Measurements from ENCODE around the gene SIRT7. TPM values are rescaled to one million over a fixed set of nuclear protein-coding genes. Genes with fewer than 3 reads are reported as not detected.

Gene SIRT7
- total RNA-seq, 6 donors from 2014 or later, result 35.7 to 87.0 (median 39.7) TPM

- Histone ChIP-seq H3K9me3 (no peaks in the 10 kb centered on the region), H3K4me3 (no peak overlapping the region), H3K27me3 (no peaks in the 10 kb centered on the region), H3K36me3 (peaks cover 0 to 65% (median 49%) of the 10 kb centered on the region in 4 donors), H3K4me1 (peaks cover 12 to 22% (median 14%) of the 10 kb centered on the region in 4 donors), H3K27ac (no peak overlapping the region)
- ATAC-seq (ENCODE audit: low FRiP score in 2 of 2) (no peak), DNase-seq (peak in 1 of 2 donors; percentile 69)
- TF ChIP-seq CTCF (IDR thresholded peaks at IDR 0.05) (no peak), POLR2A (IDR thresholded peaks at IDR 0.05) (no peak), POLR2AphosphoS5 (IDR thresholded peaks at IDR 0.05) (no peak), EP300 (IDR thresholded peaks at IDR 0.05) (no peak)
- WGBS, 2 donors, result 95 to 97% methylated on average over 19 to 20 of the region's 24 CpGs
Measured at GRCh38 chr17:81903896-81904599, 13.9 kb downstream of the SIRT7 start.

- peaks cover 2 to 72% (median 53%) of the 10 kb centered on the region in 4 donors for H3K36me3 ChIP-seq
- H3K4me3 ChIP-seq, result no peak overlapping the region
- DNase-seq (peak in 1 of 2 donors; percentile 64), ATAC-seq (ENCODE audit: low FRiP score in 2 of 2) (no peak)
- H3K27ac ChIP-seq, result no peak overlapping the region
- TF ChIP-seq EP300 (IDR thresholded peaks at IDR 0.05) (no peak), CTCF (IDR thresholded peaks at IDR 0.05) (no peak), POLR2AphosphoS5 (IDR thresholded peaks at IDR 0.05) (no peak), POLR2A (IDR thresholded peaks at IDR 0.05) (no peak)
- peaks cover 12 to 22% (median 14%) of the 10 kb centered on the region in 4 donors for H3K4me1 ChIP-seq
- no peaks in the 10 kb centered on the region for H3K27me3 ChIP-seq
- WGBS, 2 donors, result 95% methylated on average over 6 of the region's 10 CpGs; no CpG with 5 or more reads in 1 of the 2 donors
- H3K9me3 ChIP-seq, result no peaks in the 10 kb centered on the region
Measured at GRCh38 chr17:81903415-81903831, 14.6 kb downstream of the SIRT7 start.

GRCh38 chr17:81902653-81903414 is 15.1 kb downstream of the SIRT7 start:
- H3K4me3 ChIP-seq, result peak overlapping the region in 3 of 4 donors; percentile 38 to 46 (median 42)
- peak in 1 of 2 donors; percentile 1 for ATAC-seq (ENCODE audit: low FRiP score in 2 of 2)
- H3K27ac ChIP-seq, result no peak overlapping the region
- no peaks in the 10 kb centered on the region for H3K9me3 ChIP-seq
- TF ChIP-seq EP300 (IDR thresholded peaks at IDR 0.05) (no peak), POLR2A (IDR thresholded peaks at IDR 0.05) (no peak), POLR2AphosphoS5 (IDR thresholded peaks at IDR 0.05) (no peak), CTCF (IDR thresholded peaks at IDR 0.05) (no peak)
- H3K36me3 ChIP-seq, result peaks cover 6 to 73% (median 55%) of the 10 kb centered on the region in 4 donors
- no peaks in the 10 kb centered on the region for H3K27me3 ChIP-seq
- peaks cover 12 to 22% (median 14%) of the 10 kb centered on the region in 4 donors for H3K4me1 ChIP-seq
- WGBS, 2 donors, result 40 to 45% methylated on average over 15 to 36 of the region's 47 CpGs
- DNase-seq, result peak in 1 of 2 donors; percentile 84

GRCh38 chr17:81902023-81902652 is 15.8 kb downstream of the SIRT7 start, which contains the start of gene NPB:
NPB (plus strand) TSS chr17:81902238; CDS start chr17:81902278, 40 bp downstream.
- Histone ChIP-seq H3K36me3 (peaks cover 6 to 71% (median 55%) of the 10 kb centered on the region in 4 donors), H3K4me3 (peak within 1 kb of the TSS in 3 of 4 donors; percentile 38 to 46 (median 42)), H3K4me1 (peaks cover 12 to 22% (median 14%) of the 10 kb centered on the region in 4 donors), H3K27ac (no peak within 1 kb of the TSS), H3K9me3 (no peaks in the 10 kb centered on the region), H3K27me3 (no peaks in the 10 kb centered on the region)
- 0 to 17% methylated on average over 6 to 24 of the region's 79 CpGs for WGBS, 2 donors
- ATAC-seq (ENCODE audit: low FRiP score in 2 of 2), result peak in 1 of 2 donors; percentile 63
- peak in 1 of 2 donors; percentile 89 for DNase-seq
- TF ChIP-seq EP300 (IDR thresholded peaks at IDR 0.05) (no peak), POLR2A (IDR thresholded peaks at IDR 0.05) (peak in 1 of 4 donors; percentile 26)

Measured in upper lobe of left lung (tissue), 6 donors.